Right cardiac atrium (tissue), 5 donors: Measurements from ENCODE around the gene TRIM45. TPM values are rescaled to one million over a fixed set of nuclear protein-coding genes. Genes with fewer than 3 reads are reported as not detected.
"Not testable (repeated sequence)": the region's sequence is repeated elsewhere in the genome, so short reads cannot be mapped to it uniquely, and the experiment has no call there.

ENCODE experiments used
- ATAC-seq, 2 donors: fragments of 200-7000 bp; cut with Tn5 transposase; one replicate each; pipeline versions ENCODE4 v1.8.0 to v1.9.1; 2020; ENCODE audit warnings: moderate library complexity in 2 of 2, mild to moderate bottlenecking in 1 of 2
- DNase-seq, 3 donors: peaks; one replicate each; pipeline ENCODE4 v3.0.0-alpha.2; 2020
- H3K27ac ChIP-seq: one replicate; pipeline ENCODE4 v1.5.1; 2013; ENCODE audit warnings: mild to moderate bottlenecking, low read length, control low read depth, moderate library complexity
- H3K27me3 ChIP-seq: one replicate; pipeline ENCODE4 v1.6.1; 2013; ENCODE audit not compliant: control insufficient read depth, insufficient read depth
- H3K4me1 ChIP-seq: one replicate; pipeline ENCODE4 v1.6.1; 2013; ENCODE audit warnings: low read length; ENCODE audit not compliant: control insufficient read depth, insufficient read depth
- H3K4me3 ChIP-seq: one replicate; pipeline ENCODE4 v1.5.1; 2013; ENCODE audit warnings: low read length, control low read depth
- H3K9me3 ChIP-seq: one replicate; pipeline ENCODE4 v1.6.1; 2013; ENCODE audit warnings: low read length; ENCODE audit not compliant: control insufficient read depth
- WGBS: extraction: QIAGEN DNeasy Blood & Tissue Kit; methylation state at CpG from one replicate; pipeline ENCODE4 v1.1.7; 2013; 5-methylcytosine and 5-hydroxymethylcytosine counted together
- intact Hi-C, 4 donors: fragments of 100-400 bp; cut with DNase I; formaldehyde crosslinking; loops; one replicate each; pipeline versions ENCODE4 v1.11.0 to v1.14.0; 2022 to 2023
- polyA plus RNA-seq: library from polyadenylated mRNA; stranded (reverse); fragments of 200-250 nt; gene quantifications from one replicate; pipeline ENCODE4 v1.2.3, GENCODE V29; 2013
- total RNA-seq, 4 donors: library from RNA; stranded (reverse); fragmentation: NEBNext Ultra II Directional; extraction: Animal tissue kit (Norgen Biotek cat#: 25700); gene quantifications; one replicate each; pipeline ENCODE4 v1.2.1, GENCODE V29; 2021
- donor health status: healthy with polysubstance abuse.
- donor health status: DM: no; HTN: yes; CAD: no.
- donor health status: DM: no; HTN: no; CAD: no.
- donor health status: DM: no; HTN: yes; CAD: no; lungs with severe emphysema.
- donor health status: DM: yes; HTN: yes; CAD: no.

The TRIM45 gene
- total and polyA plus RNA-seq, 5 donors, result 8.9 to 21.9 (median 15.8) TPM

DNA sequence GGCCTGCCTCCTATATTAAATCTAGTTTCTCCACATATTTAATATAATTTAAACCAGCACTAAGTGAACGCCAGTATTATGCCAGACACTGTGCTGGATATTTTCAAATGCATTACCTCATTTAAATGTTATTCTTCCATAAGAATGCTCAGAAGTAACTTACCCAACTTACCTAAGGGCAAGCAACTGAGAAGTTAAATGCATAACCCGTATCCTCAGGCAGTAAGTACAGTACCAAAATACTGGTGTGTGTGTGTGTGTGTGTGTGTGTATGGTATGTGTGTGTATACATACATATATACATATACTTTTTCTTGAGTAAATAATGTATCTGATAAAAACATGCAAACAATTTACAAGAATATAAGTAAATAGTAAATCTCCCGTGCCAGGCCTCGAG, 9.0 kb upstream of the TRIM45 start:
- H3K27ac ChIP-seq, result no peak overlapping the region
- intact Hi-C loops, result no loop called here
- DNase-seq, result no peak

DNA sequence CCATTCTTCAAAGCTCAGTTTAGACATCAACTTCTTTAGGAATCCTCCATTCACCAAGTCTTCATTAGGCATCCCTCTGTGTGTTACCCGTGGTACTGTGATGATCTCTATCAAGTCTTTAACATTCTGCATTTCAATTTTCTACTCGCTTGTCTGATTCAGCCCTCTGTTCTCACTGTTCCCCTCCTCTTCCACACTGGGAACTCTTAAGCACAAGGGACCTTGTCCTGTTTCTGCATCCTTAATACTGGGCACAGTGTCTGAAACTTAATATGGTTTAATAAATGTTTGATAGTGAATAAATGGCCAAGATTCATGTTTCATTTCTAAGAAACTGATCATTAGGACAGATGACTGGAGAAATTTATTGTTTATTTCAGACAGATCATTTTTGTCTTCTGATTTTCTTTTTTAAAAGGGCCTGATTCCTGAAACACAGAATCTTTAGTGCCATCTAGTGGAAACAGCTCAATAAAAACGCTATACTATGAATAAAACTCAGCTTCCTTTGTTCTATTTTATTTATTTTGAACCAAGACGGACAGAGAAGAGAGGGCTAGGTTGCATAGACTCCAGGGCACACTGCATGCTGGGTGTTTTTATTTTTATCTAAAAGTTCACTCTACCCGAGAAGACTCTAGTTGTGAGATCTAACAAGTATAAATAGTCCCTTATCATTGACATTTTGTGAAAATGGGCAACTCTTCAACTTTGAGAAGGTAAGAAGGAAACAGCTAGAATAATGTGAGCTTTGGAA, 7.0 kb upstream of the TRIM45 start:
- peak overlapping the region; percentile 28 for H3K4me3 ChIP-seq
- 19% methylated on average over 5 of the region's 5 CpGs for WGBS
- DNase-seq (no peak), ATAC-seq (peak; percentile 80 to 82)
- H3K27ac ChIP-seq, result peak overlapping the region; percentile 64
- no peaks in the 10 kb centered on the region for H3K9me3 ChIP-seq
- intact Hi-C loops, result loop anchor here in 2 of 4 donors (10.0 kb wide), 2 partner anchors 54 to 236 kb away; partner anchors contain the start of gene MAN1A2 (in 1 of the 2)
- H3K4me1 ChIP-seq, result no peaks in the 10 kb centered on the region
- no peaks in the 10 kb centered on the region for H3K27me3 ChIP-seq

More for the DNA sequence above, 9.0 kb upstream of the TRIM45 start:
- no peak overlapping the region for H3K4me3 ChIP-seq
- no peaks in the 10 kb centered on the region for H3K9me3 ChIP-seq
- 91% methylated on average over 4 of the region's 4 CpGs for WGBS
- H3K27me3 ChIP-seq, result no peaks in the 10 kb centered on the region
- ATAC-seq, result no peak
- H3K4me1 ChIP-seq, result no peaks in the 10 kb centered on the region

DNA sequence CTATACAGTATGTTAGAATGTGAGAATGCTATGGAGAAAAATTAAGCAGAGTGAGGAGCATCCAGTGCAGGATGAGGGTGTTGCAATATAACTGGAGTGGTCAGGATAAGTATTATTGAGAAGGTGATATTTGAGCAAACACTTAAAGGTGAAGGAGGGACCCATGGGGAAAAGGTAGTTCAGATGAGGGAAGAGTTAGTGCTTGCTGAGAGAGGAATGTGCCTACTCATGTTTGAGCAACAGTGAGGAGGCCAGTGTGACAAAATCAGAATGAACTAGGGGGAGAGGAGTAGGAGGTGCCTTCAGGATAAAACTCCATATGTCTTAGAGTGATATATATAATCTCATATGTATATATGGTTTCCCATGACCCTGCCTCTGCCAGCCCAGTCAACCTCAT, 6.2 kb upstream of the TRIM45 start:
- Histone ChIP-seq H3K27ac (no peak overlapping the region), H3K4me1 (no peaks in the 10 kb centered on the region), H3K4me3 (no peak overlapping the region), H3K9me3 (no peaks in the 10 kb centered on the region), H3K27me3 (no peaks in the 10 kb centered on the region)
- intact Hi-C loops, result loop anchor here in 2 of 4 donors (10.0 kb wide), 2 partner anchors 53 to 237 kb away; partner anchors contain the start of gene MAN1A2 (in 1 of the 2)
- DNase-seq (no peak), ATAC-seq (peak in 1 of 2 donors; percentile 23)

DNA sequence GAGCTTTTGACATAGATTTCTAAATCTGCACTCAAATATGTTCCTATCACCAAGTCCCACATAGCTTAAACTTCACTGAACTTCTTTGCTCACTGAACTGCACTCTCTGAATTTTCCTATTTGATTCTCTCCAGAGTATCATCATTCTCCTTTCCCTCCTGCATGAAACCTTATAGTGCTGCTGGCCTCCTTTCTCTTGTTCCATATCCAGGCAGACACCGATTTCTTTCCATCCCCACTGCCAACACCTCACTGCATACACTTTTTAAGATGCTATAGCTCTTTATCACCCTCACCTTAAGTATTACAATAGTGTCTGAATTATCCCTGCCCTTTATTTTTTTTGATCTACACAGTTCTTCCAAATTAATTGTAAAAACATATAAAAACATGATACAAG, 3.1 kb upstream of the TRIM45 start:
- Histone ChIP-seq H3K27ac (no peak overlapping the region), H3K9me3 (no peaks in the 10 kb centered on the region), H3K4me3 (no peak overlapping the region), H3K27me3 (no peaks in the 10 kb centered on the region), H3K4me1 (no peaks in the 10 kb centered on the region)
- ATAC-seq (no peak), DNase-seq (no peak)
- WGBS, result 66% methylated on average over 1 of the region's 1 CpG
- intact Hi-C loops, result loop anchor here in 3 of 4 donors (5.0 to 10.0 kb wide), 3 partner anchors 50 to 240 kb away; partner anchors contain the start of gene MAN1A2 (in 1 of the 3)

DNA sequence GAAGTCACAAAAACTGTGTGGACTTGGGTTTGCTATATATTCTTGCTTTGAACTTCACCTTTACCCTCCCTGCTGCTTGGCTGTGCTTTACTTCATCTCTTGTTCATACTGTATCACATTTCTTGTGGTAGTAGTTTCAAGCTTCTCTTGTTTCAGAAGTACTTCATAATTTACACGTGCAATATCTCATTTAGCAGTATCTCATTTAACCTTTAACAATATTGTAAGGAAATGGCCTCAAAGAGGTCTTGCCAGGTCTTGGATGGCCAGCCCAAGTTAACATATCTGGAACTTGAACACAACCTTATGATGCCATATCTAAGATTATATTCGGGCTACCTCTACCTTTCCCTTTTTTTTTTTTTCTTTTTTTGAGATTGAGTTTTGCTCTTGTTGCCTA, 1.7 kb upstream of the TRIM45 start:
- Histone ChIP-seq H3K27ac (no peak overlapping the region), H3K27me3 (no peaks in the 10 kb centered on the region), H3K4me1 (no peaks in the 10 kb centered on the region), H3K4me3 (no peak overlapping the region), H3K9me3 (no peaks in the 10 kb centered on the region)
- intact Hi-C loops, result loop anchor here in 3 of 4 donors (5.0 to 10.0 kb wide), 3 partner anchors 48 to 242 kb away; partner anchors contain the start of gene MAN1A2 (in 1 of the 3)
- ATAC-seq (no peak), DNase-seq (no peak)
- WGBS, result 95% methylated on average over 2 of the region's 2 CpGs

DNA sequence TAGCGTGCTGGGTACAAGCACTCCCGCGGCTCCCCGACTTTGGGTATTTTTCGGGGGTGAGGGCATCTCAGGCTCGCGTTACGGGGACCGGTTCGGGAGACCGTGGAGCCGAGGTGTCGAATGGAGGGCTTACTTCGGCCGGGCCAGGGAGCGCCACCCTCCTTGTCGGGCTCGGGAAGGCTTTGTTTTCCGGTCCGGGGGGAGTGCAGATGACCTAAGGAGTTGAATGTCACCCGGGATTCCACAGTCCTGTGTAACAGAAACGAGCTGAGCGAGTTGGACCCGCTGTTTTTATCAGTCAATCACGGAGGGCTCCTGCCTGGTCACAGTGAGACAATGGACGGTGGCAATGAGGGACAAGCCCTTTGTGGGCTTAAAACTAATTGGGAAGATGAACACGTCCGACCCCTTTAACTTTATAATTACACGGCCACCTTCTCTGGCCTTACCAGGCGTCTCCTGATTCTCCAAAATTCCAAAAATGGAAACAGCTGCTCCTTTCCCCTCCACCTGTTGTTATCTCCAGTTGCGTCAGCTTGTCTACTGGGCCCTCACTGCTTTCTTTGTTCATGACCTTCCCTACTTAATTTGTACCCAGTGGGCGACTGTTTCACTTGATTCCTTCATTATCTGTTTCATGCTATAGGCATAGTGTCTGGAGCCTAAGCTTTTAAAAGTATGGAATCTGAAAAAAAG, 929 bp upstream of the TRIM45 start:
- Histone ChIP-seq H3K9me3 (no peaks in the 10 kb centered on the region), H3K27me3 (no peaks in the 10 kb centered on the region), H3K4me3 (peak overlapping the region; percentile 91), H3K27ac (peak overlapping the region; percentile 98), H3K4me1 (no peaks in the 10 kb centered on the region)
- WGBS, result 24% methylated on average over 32 of the region's 32 CpGs
- no peak for DNase-seq
- intact Hi-C loops, result loop anchor here in 3 of 4 donors (5.0 to 10.0 kb wide), 3 partner anchors 48 to 242 kb away; partner anchors contain the start of gene MAN1A2 (in 1 of the 3)
- peak in 1 of 2 donors; percentile 32 for ATAC-seq

DNA sequence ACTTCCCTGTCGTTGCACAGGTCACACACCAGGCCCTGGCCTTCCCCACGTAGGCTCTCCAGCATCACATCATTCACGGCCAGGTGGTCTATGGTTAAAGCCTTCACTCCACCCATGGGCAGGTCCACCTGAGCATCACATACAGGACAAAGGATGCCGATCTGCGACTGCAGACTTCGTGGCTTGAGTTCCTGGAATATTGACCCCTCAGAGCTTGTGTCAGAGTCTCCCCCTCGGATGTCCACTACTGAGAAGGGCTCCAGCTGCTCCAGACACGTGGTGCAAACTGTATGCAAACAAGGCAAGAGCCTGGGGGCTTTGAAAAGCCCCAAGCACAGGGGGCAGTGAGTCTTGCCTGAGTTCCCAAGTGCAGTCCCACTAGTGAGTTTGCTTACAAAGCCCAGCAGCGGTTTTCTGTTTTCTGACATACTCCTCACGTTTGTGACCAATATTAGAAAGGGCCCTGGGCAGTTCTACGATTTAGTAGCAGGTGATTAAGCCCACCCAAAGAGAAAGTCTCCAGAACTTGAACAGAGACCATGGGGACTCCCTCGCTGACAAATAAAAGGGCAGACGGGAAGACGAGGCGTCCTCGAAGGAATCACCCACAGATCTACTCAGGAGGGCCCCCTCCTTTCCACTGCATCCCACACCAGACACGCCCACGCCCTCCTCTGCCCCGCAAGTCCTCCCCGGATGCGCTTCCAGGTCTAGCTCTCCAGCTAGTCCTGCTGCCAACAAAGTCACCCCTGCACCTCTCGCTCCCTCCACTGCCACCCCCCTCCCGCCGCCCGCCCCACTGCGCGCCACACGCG, 568 bp downstream of the TRIM45 start:
- peak overlapping the region; percentile 91 for H3K4me3 ChIP-seq
- DNase-seq (peak in 1 of 3 donors; percentile 13), ATAC-seq (peak; percentile 64 to 69)
- H3K9me3 ChIP-seq, result no peaks in the 10 kb centered on the region
- H3K27me3 ChIP-seq, result no peaks in the 10 kb centered on the region
- 11% methylated on average over 29 of the region's 29 CpGs for WGBS
- H3K4me1 ChIP-seq, result no peaks in the 10 kb centered on the region
- peak overlapping the region; percentile 85 for H3K27ac ChIP-seq
- intact Hi-C loops, result loop anchor here in 3 of 4 donors (5.0 to 10.0 kb wide), 3 partner anchors 46 to 244 kb away; partner anchors contain the start of gene MAN1A2 (in 1 of the 3)

DNA sequence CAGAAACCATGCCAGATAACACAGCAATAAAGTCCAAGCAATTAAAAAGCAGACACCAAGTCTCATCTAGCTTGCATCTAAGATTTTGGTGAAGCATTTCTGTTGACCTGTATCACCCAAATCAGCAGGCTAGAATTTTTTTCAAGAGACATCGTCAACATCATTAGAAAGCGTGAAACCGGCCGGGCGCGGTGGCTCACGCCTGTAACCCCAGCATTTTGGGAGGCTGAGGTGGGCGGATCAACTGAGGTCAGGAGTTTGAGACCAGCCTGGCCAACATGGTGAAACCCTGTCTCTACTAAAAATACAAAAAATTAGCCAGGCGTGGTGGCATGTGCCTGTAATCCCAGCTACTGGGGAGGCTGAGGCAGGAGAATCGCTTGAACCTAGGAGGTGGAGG, 2.4 kb downstream of the TRIM45 start:
- intact Hi-C loops, H3K4me1 ChIP-seq, H3K27ac ChIP-seq, H3K4me3 ChIP-seq, H3K27me3 ChIP-seq, DNase-seq, H3K9me3 ChIP-seq, ATAC-seq: not testable (repeated sequence)
- 96% methylated on average over 10 of the region's 10 CpGs for WGBS

DNA sequence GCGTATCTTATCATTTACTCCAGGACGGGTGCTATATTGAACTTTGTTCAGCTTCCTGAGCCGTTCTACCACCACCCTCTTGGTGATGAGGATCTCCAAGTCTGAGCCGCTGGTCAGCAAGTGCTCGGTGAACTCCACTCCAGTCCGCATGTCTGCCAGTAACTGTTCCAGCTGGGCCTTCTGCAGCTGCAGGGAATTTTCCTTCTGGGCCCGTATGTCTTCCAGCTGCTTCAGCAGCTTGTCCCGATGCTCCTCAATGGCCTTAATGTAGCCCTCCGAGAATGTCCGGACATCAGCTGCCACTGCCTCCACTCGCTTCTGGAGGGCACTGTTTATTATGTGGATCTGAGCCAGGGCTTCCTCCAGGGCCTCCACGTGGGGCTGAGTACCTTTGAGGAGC, 3.4 kb downstream of the TRIM45 start:
- Histone ChIP-seq H3K27me3 (no peaks in the 10 kb centered on the region), H3K4me3 (no peak overlapping the region), H3K4me1 (no peaks in the 10 kb centered on the region), H3K9me3 (no peaks in the 10 kb centered on the region), H3K27ac (no peak overlapping the region)
- ATAC-seq (no peak), DNase-seq (no peak)
- intact Hi-C loops, result no loop called here
- WGBS, result 84% methylated on average over 12 of the region's 12 CpGs

DNA sequence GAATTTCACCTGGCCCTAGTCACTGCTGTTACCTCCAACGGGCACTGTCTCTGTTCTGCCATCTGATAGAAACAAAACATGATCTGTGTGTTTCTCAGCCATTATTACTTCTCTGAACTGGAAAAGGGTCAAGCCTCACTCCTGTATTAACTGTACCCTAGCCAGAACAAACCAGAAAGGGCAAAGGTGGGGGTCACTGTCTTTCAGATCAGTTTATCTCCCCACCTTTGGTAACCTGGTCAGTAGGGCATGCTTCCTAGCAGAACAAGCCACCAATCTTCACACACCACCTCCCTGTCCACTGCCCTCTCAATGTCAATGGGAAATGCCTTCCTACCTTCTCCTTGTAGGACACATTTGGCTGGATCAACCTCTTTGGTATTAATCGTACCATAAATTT, 3.9 kb downstream of the TRIM45 start:
- WGBS, result 67% methylated on average over 2 of the region's 2 CpGs

More for the DNA sequence above, 3.9 kb downstream of the TRIM45 start:
- no peak for DNase-seq
- Histone ChIP-seq H3K27ac (peak overlapping the region; percentile 23), H3K4me1 (no peaks in the 10 kb centered on the region), H3K4me3 (no peak overlapping the region), H3K27me3 (no peaks in the 10 kb centered on the region), H3K9me3 (no peaks in the 10 kb centered on the region)
- ATAC-seq, result no peak
- intact Hi-C loops, result no loop called here
